Measurements from ENCODE around the gene AGAP3.

Gene AGAP3

GRCh38 chr7:151166629-151167196 lies 80.4 kb downstream of the AGAP3 start:
- TF ChIP-seq CTCF (IDR thresholded peaks at IDR 0.05) = no peak

- TF ChIP-seq CTCF (IDR thresholded peaks at IDR 0.05) = 0 out of 2 replicates have a peak, but pooled peaks have one; percentile 8
These were observed 81.1 kb downstream of the AGAP3 start, which contains the start of gene GBX1 for GRCh38 chr7:151167197-151167961. Gene GBX1 (minus strand): TSS chr7:151167694. CDS start chr7:151167548, 146 bp downstream.

- TF ChIP-seq CTCF (IDR thresholded peaks at IDR 0.05) = peak; percentile 62
These were observed 81.9 kb downstream of the AGAP3 start for GRCh38 chr7:151168003-151168786.

GRCh38 chr7:151168787-151169162 lies 82.5 kb downstream of the AGAP3 start:
- TF ChIP-seq CTCF (IDR thresholded peaks at IDR 0.05) = no peak

- peak; percentile 100 for TF ChIP-seq CTCF (IDR thresholded peaks at IDR 0.05)
These were observed 86.2 kb downstream of the AGAP3 start for GRCh38 chr7:151172273-151173141.

GRCh38 chr7:151173386-151174245 lies 87.3 kb downstream of the AGAP3 start:
- no peak for TF ChIP-seq CTCF (IDR thresholded peaks at IDR 0.05)
